GM12878 (cell line): ENCODE results near the gene EDC3.

Experiments
- BRCA1 ChIP-seq: IDR thresholded peaks from 2 replicates; pipeline ENCODE4 v1.6.1; 2011; ENCODE audit warnings: low read depth, low read length, improper control_type of control experiment
- CEBPB ChIP-seq, 2 experiments: fragments of 150-350 bp in 1 of 2; IDR thresholded peaks; 2 replicates each; pipeline ENCODE4 v1.6.1; 2012 to 2014; ENCODE audit warnings: low read depth in 2 of 2, low read length in 2 of 2, borderline replicate concordance in 1 of 2, inconsistent platforms in 1 of 2
- CHD2 ChIP-seq: IDR thresholded peaks from 2 replicates; pipeline ENCODE4 v1.6.1; 2011; ENCODE audit warnings: low read depth, low read length, improper control_type of control experiment, borderline replicate concordance
- CTCF ChIP-seq, 3 experiments: IDR thresholded peaks in 2 of 3; conservative IDR thresholded peaks in 1 of 3; 2 replicates each; pipeline ENCODE4 v1.5.1; 2011; ENCODE audit warnings: low read depth in 3 of 3, low read length in 3 of 3, mild to moderate bottlenecking in 3 of 3, control low read depth in 2 of 3, moderate library complexity in 2 of 3, inconsistent platforms in 1 of 3, mixed read lengths in 1 of 3; ENCODE audit not compliant: control insufficient read depth in 2 of 3, insufficient read depth in 1 of 3; ENCODE audit errors: extremely low read depth in 1 of 3
- EP300 ChIP-seq, 2 experiments: fragments of 150-350 bp in 1 of 2; IDR thresholded peaks; 2 replicates each; pipeline ENCODE4 v1.6.1; 2011 to 2012; ENCODE audit warnings: low read depth in 2 of 2, low read length in 2 of 2, borderline replicate concordance in 1 of 2, improper control_type of control experiment in 1 of 2, inconsistent platforms in 1 of 2; ENCODE audit not compliant: control insufficient read depth in 1 of 2
- MYC ChIP-seq: IDR thresholded peaks from 2 replicates; pipeline ENCODE4 v1.6.1; 2011; ENCODE audit warnings: mild to moderate bottlenecking, low read length, moderate library complexity, inconsistent platforms; ENCODE audit not compliant: insufficient read depth, insufficient replicate concordance, insufficient read length, severe bottlenecking
- NRF1 ChIP-seq: conservative IDR thresholded peaks from 2 replicates; pipeline ENCODE4 v1.6.1; 2011; ENCODE audit warnings: mild to moderate bottlenecking, low read depth, low read length, improper control_type of control experiment
- POLR2A ChIP-seq: IDR thresholded peaks from 2 replicates; pipeline ENCODE4 v1.6.1; 2011; ENCODE audit warnings: low read depth, mild to moderate bottlenecking, low read length
- RAD21 ChIP-seq: IDR thresholded peaks from 2 replicates; pipeline ENCODE4 v1.6.1; 2011; ENCODE audit warnings: mild to moderate bottlenecking, low read depth, low read length, moderate library complexity; ENCODE audit not compliant: insufficient read depth
- ZNF274 ChIP-seq: IDR thresholded peaks from one replicate; pipeline ENCODE4 v1.8.0; 2011; ENCODE audit not compliant: insufficient read length, insufficient read depth
- ZZZ3 ChIP-seq: IDR thresholded peaks from 2 replicates; pipeline ENCODE4 v1.6.1; 2011; ENCODE audit warnings: low read depth; ENCODE audit not compliant: control insufficient read depth, insufficient read length

GRCh38 chr15:74723754-74724334 lies 28.0 kb upstream of the EDC3 start:
- TF ChIP-seq RAD21 (no peak), ZNF274 (no peak), CEBPB (IDR thresholded peaks at IDR 0.05; ENCODE audit: borderline replicate concordance in 1 of 2, low read depth in 2 of 2, low read length in 2 of 2) (no peak), CHD2 (no peak), BRCA1 (no peak), ZZZ3 (no peak), NRF1 (no peak), CTCF (IDR thresholded peaks at IDR 0.05 in 2 of 3, conservative IDR thresholded peaks at IDR 0.05 in 1 of 3; ENCODE audit: control insufficient read depth in 2 of 3, extremely low read depth in 1 of 3, insufficient read depth in 1 of 3, low read depth in 3 of 3, low read length in 3 of 3) (no peak), POLR2A (no peak), EP300 (IDR thresholded peaks at IDR 0.05; ENCODE audit: borderline replicate concordance in 1 of 2, control insufficient read depth in 1 of 2, low read depth in 2 of 2, low read length in 2 of 2) (no peak), MYC (no peak)
